Upper lobe of right lung (tissue), 1 donor: ENCODE results near the gene NSF. TPM values are rescaled to one million over a fixed set of nuclear protein-coding genes. Genes with fewer than 3 reads are reported as not detected.
A peak's percentile ranks its signal among the peaks of the same experiment; 100 is the strongest.

Experiments used
- ATAC-seq: fragments of 200-7000 bp; cut with Tn5 transposase; one replicate; pipeline ENCODE4 v1.9.1; 2020; ENCODE audit warnings: mild to moderate bottlenecking, moderate library complexity
- DNase-seq: peaks from one replicate; pipeline ENCODE4 v3.0.0-alpha.2; 2020
- H3K27ac ChIP-seq: fragments of 200-600 bp; one replicate; pipeline ENCODE4 v1.8.0; 2022
- H3K27me3 ChIP-seq: fragments of 200-600 bp; one replicate; pipeline ENCODE4 v1.8.0; 2022; ENCODE audit warnings: mild to moderate bottlenecking
- H3K36me3 ChIP-seq: fragments of 200-600 bp; one replicate; pipeline ENCODE4 v1.8.0; 2022
- H3K4me1 ChIP-seq: fragments of 200-600 bp; one replicate; pipeline ENCODE4 v1.8.0; 2022
- H3K4me3 ChIP-seq: fragments of 200-600 bp; one replicate; pipeline ENCODE4 v1.8.0; 2022; ENCODE audit warnings: mild to moderate bottlenecking
- H3K9me3 ChIP-seq: fragments of 200-600 bp; one replicate; pipeline ENCODE4 v1.8.0; 2022
- CTCF ChIP-seq: fragments of 200-600 bp; IDR thresholded peaks from one replicate; pipeline ENCODE4 v1.8.0; 2022; ENCODE audit warnings: antibody characterized with exemption
- intact Hi-C: fragments of 100-400 bp; cut with DNase I; formaldehyde crosslinking; loops from one replicate; pipeline ENCODE4 v1.11.0; 2022
- total RNA-seq: library from RNA; stranded (reverse); fragmentation: NEBNext Ultra II Directional; extraction: Animal tissue kit (Norgen Biotek cat#: 25700); gene quantifications from one replicate; pipeline ENCODE4 v1.2.1, GENCODE V29; 2021
- donor health status: DM: no; HTN: yes; CAD: no; lungs with severe emphysema.

NSF gene
- total RNA-seq, 1 donor from 2014 or later = 49.6 TPM

- no peak for DNase-seq
- Histone ChIP-seq H3K4me1 (no peaks in the 10 kb centered on the region), H3K4me3 (no peak overlapping the region), H3K36me3 (peaks cover 7% of the 10 kb centered on the region), H3K9me3 (no peaks in the 10 kb centered on the region), H3K27me3 (no peaks in the 10 kb centered on the region), H3K27ac (no peak overlapping the region)
- intact Hi-C loops = no loop called here
- no peak for TF ChIP-seq CTCF
- no peak for ATAC-seq
Observed at GRCh38 chr17:46738544-46738943, 148.1 kb downstream of the NSF start.

DNA sequence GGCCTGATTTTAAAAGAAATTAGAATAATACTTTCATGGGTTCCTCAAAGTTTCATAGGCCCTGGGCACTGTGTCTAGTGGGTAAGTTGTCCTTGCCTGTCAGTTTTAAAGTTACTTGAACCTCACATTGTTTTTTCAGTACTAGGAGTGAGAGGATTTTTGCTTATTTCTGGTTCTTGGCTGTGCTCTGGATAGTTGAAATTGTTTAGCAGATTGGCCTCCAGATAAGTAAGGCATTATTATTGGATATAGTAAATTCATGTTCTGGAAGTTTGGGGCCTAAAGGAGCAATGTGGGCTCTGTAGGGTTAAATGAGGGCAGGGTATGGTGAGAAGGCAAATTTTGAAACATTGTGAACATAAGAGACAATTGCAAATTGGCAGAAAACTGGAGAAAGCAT, 149.5 kb downstream of the NSF start:
- Histone ChIP-seq H3K9me3 (no peaks in the 10 kb centered on the region), H3K36me3 (no peaks in the 10 kb centered on the region), H3K27ac (no peak overlapping the region), H3K4me3 (no peak overlapping the region), H3K27me3 (no peaks in the 10 kb centered on the region), H3K4me1 (no peaks in the 10 kb centered on the region)
- ATAC-seq (no peak), DNase-seq (no peak)
- TF ChIP-seq CTCF = no peak
- intact Hi-C loops = no loop called here

GRCh38 chr17:46741122-46741730, 150.8 kb downstream of the NSF start:
- no peaks in the 10 kb centered on the region for H3K4me1 ChIP-seq
- no peaks in the 10 kb centered on the region for H3K9me3 ChIP-seq
- intact Hi-C loops = no loop called here
- H3K27me3 ChIP-seq = no peaks in the 10 kb centered on the region
- DNase-seq = no peak
- no peaks in the 10 kb centered on the region for H3K36me3 ChIP-seq
- no peak for TF ChIP-seq CTCF
- H3K4me3 ChIP-seq = no peak overlapping the region
- no peak overlapping the region for H3K27ac ChIP-seq
- ATAC-seq = no peak

DNA sequence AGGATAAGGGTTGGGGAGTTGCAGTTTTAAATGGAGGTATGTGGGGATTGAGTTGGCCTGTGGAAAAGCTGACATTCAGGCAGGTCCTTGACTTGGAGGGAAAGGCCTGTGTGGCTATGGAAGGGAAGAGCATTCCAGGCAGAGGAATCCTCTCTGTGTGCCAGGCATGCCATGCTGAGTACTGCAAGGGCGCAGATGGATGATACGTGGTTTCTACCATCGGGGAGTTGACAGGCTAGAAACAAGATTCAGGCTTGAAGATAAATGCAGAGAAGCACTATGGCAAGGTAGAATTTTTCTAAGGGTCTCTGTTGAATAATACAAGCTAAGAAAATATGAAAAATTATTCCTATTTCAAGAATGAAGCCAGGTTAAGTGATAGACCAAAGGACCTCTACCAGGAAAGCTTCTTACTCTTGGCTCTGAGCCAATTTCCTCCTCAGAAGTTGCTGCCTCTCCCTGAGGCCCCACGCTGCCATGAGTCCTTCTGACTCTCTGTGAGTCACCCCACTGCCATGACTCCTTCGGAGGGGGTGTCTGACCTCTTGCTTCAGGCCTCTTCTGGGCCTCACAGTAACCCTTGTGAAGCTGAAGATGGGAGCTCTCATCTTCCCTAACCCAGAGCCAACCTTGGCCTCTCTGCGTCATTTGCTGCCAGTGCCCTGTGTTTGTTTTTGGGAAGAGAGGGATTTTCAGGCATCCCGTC, 152.2 kb downstream of the NSF start:
- no peaks in the 10 kb centered on the region for H3K36me3 ChIP-seq
- DNase-seq (no peak), ATAC-seq (peak; percentile 80)
- no peak for TF ChIP-seq CTCF
- no peaks in the 10 kb centered on the region for H3K9me3 ChIP-seq
- no peak overlapping the region for H3K4me3 ChIP-seq
- intact Hi-C loops = no loop called here
- no peaks in the 10 kb centered on the region for H3K27me3 ChIP-seq
- no peaks in the 10 kb centered on the region for H3K4me1 ChIP-seq
- no peak overlapping the region for H3K27ac ChIP-seq

- intact Hi-C loops = no loop called here
- no peak for DNase-seq
- ATAC-seq = no peak
- Histone ChIP-seq H3K27me3 (no peaks in the 10 kb centered on the region), H3K4me1 (no peaks in the 10 kb centered on the region), H3K27ac (no peak overlapping the region), H3K4me3 (no peak overlapping the region), H3K36me3 (no peaks in the 10 kb centered on the region), H3K9me3 (no peaks in the 10 kb centered on the region)
- no peak for TF ChIP-seq CTCF
Observed at GRCh38 chr17:46744441-46744840, 154.0 kb downstream of the NSF start.
